ENCODE results near the gene NRXN3. TPM values are rescaled to one million over a fixed set of nuclear protein-coding genes. Genes with fewer than 3 reads are reported as not detected.

NRXN3 gene
- total and polyA plus RNA-seq, 2 experiments from 2014 or later: 1.0 to 1.8 TPM

- H3K4me3 ChIP-seq: no peak overlapping the region
- H3K9me2 ChIP-seq (ENCODE audit: insufficient read depth): no peaks in the 10 kb centered on the region
- Mint-ChIP-seq H3K27me3 (ENCODE audit: insufficient read depth, low read depth, poor library complexity) (no peaks in the 10 kb centered on the region), H3K27ac (no peak overlapping the region), H3K36me3 (ENCODE audit: low read depth) (no peaks in the 10 kb centered on the region), H3K4me3 (no peak overlapping the region), H3K4me1 (0 out of 3 replicates have a peak, but pooled peaks cover 2% of the 10 kb centered on the region), H3K9me3 (no peaks in the 10 kb centered on the region)
- no peaks in the 10 kb centered on the region for H3K36me3 ChIP-seq (ENCODE audit: insufficient read depth)
- no peak overlapping the region for H3K4me2 ChIP-seq
- no peak overlapping the region for H3K27ac ChIP-seq (ENCODE audit: low read depth)
- TF ChIP-seq JUNB (IDR thresholded peaks at IDR 0.05; ENCODE audit: unreplicated experiment): no peak
- TF ChIP-seq NANOG (IDR thresholded peaks at IDR 0.05; ENCODE audit: borderline replicate concordance): no peak
- TF ChIP-seq, protein P1, sequence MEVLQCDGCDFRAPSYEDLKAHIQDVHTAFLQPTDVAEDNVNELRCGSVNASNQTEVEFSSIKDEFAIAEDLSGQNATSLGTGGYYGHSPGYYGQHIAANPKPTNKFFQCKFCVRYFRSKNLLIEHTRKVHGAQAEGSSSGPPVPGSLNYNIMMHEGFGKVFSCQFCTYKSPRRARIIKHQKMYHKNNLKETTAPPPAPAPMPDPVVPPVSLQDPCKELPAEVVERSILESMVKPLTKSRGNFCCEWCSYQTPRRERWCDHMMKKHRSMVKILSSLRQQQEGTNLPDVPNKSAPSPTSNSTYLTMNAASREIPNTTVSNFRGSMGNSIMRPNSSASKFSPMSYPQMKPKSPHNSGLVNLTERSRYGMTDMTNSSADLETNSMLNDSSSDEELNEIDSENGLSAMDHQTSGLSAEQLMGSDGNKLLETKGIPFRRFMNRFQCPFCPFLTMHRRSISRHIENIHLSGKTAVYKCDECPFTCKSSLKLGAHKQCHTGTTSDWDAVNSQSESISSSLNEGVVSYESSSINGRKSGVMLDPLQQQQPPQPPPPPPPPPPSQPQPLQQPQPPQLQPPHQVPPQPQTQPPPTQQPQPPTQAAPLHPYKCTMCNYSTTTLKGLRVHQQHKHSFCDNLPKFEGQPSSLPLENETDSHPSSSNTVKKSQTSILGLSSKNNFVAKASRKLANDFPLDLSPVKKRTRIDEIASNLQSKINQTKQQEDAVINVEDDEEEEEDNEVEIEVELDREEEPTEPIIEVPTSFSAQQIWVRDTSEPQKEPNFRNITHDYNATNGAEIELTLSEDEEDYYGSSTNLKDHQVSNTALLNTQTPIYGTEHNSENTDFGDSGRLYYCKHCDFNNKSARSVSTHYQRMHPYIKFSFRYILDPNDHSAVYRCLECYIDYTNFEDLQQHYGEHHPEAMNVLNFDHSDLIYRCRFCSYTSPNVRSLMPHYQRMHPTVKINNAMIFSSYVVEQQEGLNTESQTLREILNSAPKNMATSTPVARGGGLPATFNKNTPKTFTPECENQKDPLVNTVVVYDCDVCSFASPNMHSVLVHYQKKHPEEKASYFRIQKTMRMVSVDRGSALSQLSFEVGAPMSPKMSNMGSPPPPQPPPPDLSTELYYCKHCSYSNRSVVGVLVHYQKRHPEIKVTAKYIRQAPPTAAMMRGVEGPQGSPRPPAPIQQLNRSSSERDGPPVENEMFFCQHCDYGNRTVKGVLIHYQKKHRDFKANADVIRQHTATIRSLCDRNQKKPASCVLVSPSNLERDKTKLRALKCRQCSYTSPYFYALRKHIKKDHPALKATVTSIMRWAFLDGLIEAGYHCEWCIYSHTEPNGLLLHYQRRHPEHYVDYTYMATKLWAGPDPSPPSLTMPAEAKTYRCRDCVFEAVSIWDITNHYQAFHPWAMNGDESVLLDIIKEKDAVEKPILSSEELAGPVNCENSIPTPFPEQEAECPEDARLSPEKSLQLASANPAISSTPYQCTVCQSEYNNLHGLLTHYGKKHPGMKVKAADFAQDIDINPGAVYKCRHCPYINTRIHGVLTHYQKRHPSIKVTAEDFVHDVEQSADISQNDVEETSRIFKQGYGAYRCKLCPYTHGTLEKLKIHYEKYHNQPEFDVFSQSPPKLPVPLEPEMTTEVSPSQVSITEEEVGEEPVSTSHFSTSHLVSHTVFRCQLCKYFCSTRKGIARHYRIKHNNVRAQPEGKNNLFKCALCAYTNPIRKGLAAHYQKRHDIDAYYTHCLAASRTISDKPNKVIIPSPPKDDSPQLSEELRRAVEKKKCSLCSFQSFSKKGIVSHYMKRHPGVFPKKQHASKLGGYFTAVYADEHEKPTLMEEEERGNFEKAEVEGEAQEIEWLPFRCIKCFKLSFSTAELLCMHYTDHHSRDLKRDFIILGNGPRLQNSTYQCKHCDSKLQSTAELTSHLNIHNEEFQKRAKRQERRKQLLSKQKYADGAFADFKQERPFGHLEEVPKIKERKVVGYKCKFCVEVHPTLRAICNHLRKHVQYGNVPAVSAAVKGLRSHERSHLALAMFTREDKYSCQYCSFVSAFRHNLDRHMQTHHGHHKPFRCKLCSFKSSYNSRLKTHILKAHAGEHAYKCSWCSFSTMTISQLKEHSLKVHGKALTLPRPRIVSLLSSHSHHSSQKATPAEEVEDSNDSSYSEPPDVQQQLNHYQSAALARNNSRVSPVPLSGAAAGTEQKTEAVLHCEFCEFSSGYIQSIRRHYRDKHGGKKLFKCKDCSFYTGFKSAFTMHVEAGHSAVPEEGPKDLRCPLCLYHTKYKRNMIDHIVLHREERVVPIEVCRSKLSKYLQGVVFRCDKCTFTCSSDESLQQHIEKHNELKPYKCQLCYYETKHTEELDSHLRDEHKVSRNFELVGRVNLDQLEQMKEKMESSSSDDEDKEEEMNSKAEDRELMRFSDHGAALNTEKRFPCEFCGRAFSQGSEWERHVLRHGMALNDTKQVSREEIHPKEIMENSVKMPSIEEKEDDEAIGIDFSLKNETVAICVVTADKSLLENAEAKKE (CRISPR knock-in tag; IDR thresholded peaks at IDR 0.05): no peak
- TF ChIP-seq STAT1 (IDR thresholded peaks at IDR 0.05; ENCODE audit: unreplicated experiment): no peak
- TF ChIP-seq ZNF331 (CRISPR knock-in tag; IDR thresholded peaks at IDR 0.05; ENCODE audit: low read depth): no peak
- no peak for TF ChIP-seq POLR2AphosphoS5 (IDR thresholded peaks at IDR 0.05; ENCODE audit: low read depth)
- TF ChIP-seq, protein P2, sequence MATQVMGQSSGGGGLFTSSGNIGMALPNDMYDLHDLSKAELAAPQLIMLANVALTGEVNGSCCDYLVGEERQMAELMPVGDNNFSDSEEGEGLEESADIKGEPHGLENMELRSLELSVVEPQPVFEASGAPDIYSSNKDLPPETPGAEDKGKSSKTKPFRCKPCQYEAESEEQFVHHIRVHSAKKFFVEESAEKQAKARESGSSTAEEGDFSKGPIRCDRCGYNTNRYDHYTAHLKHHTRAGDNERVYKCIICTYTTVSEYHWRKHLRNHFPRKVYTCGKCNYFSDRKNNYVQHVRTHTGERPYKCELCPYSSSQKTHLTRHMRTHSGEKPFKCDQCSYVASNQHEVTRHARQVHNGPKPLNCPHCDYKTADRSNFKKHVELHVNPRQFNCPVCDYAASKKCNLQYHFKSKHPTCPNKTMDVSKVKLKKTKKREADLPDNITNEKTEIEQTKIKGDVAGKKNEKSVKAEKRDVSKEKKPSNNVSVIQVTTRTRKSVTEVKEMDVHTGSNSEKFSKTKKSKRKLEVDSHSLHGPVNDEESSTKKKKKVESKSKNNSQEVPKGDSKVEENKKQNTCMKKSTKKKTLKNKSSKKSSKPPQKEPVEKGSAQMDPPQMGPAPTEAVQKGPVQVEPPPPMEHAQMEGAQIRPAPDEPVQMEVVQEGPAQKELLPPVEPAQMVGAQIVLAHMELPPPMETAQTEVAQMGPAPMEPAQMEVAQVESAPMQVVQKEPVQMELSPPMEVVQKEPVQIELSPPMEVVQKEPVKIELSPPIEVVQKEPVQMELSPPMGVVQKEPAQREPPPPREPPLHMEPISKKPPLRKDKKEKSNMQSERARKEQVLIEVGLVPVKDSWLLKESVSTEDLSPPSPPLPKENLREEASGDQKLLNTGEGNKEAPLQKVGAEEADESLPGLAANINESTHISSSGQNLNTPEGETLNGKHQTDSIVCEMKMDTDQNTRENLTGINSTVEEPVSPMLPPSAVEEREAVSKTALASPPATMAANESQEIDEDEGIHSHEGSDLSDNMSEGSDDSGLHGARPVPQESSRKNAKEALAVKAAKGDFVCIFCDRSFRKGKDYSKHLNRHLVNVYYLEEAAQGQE (IDR thresholded peaks at IDR 0.05; ENCODE audit: unreplicated experiment): no peak
- TF ChIP-seq EZH2 (IDR thresholded peaks at IDR 0.05; ENCODE audit: low read depth, unreplicated experiment): no peak
- no peak for TF ChIP-seq CTCF (conservative IDR thresholded peaks at IDR 0.05; ENCODE audit: low read depth in 2 of 2)
- TF ChIP-seq, protein P3, sequence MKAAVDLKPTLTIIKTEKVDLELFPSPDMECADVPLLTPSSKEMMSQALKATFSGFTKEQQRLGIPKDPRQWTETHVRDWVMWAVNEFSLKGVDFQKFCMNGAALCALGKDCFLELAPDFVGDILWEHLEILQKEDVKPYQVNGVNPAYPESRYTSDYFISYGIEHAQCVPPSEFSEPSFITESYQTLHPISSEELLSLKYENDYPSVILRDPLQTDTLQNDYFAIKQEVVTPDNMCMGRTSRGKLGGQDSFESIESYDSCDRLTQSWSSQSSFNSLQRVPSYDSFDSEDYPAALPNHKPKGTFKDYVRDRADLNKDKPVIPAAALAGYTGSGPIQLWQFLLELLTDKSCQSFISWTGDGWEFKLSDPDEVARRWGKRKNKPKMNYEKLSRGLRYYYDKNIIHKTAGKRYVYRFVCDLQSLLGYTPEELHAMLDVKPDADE (IDR thresholded peaks at IDR 0.05): no peak
- TF ChIP-seq EZH2phosphoT487 (IDR thresholded peaks at IDR 0.05; ENCODE audit: unreplicated experiment): no peak
- no peak for TF ChIP-seq CREB1 (CRISPR knock-in tag; IDR thresholded peaks at IDR 0.05; ENCODE audit: low read depth)
- TF ChIP-seq ZNF114 (CRISPR knock-in tag; IDR thresholded peaks at IDR 0.05): no peak
- no peaks in the 10 kb centered on the region for H3K79me2 ChIP-seq (replicated peaks; ENCODE audit: insufficient read depth)
- ATAC-seq (no peak), DNase-seq (ENCODE audit: low spot score) (no peak)
- H3K27me3 ChIP-seq (ENCODE audit: insufficient read depth): no peaks in the 10 kb centered on the region
- no peaks in the 10 kb centered on the region for H4K20me1 ChIP-seq (replicated peaks; ENCODE audit: insufficient read depth)
- H3F3A ChIP-seq (replicated peaks; ENCODE audit: low read depth): no peaks in the 10 kb centered on the region
- H2AFZ ChIP-seq: no peak overlapping the region
- no peaks in the 10 kb centered on the region; the same call in 1 of the 2 replicates for H3K4me1 ChIP-seq (ENCODE audit: insufficient read depth)
These were observed 281.1 kb downstream of the NRXN3 start for GRCh38 chr14:78451319-78451695.

All from GM23338 (cell line).